ENCODE results near the gene CCDC63.

The CCDC63 gene

DNA sequence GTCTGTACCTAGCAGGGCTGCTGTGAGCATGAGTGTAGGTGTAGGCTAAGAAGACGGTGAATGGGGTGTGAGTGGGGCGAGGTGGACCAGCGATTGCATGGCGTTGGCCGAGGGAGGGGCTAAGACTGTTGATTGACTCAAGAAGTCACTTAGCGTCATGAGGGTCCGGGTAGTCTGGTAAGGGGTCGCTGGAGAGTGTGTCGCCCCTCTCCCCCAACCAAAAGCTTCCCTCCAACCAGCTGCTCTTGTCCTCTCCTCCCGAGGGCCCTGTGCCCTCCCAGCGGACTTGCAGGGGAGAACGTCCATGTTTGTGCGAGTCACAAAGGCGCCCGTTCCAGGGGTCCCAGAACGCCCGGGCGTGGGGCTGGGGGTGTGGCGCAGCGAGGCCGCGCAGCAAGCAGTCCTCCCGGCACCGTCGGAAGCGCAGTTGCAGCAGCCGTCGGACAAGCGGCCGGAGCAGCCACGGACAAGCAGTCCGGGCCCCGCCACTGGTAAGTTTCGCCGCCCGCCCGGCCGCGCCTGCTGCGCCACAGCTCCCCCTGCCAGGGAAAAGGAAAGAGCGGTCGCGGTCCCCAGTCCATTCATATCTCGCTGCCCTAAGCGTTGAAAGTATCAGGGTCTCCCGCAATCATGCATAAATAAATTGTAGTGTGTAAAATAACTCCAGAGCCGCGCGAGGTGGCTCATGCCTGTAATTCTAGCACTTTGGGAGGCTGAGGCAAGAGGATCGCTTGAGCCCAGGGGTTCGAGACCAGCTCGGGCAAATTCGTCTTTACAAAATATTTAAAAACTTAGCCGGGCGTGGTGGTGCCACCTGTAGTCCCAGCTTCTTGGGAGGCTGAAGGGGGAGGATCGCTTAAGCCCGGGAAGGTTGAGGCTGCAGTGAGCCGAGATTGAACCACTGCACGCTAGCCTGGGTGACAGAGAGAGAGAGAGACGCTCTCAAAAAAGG lies at the start of gene CCDC63:
CCDC63 (plus strand) TSS at position 373 of the 952 bp plus-strand sequence. CDS start 5,968 bp downstream, outside the sequence.
- H3K4me3 ChIP-seq (ENCODE audit: low read depth, low read length) = peak within 1 kb of the TSS; percentile 47
- TF ChIP-seq, protein P1, sequence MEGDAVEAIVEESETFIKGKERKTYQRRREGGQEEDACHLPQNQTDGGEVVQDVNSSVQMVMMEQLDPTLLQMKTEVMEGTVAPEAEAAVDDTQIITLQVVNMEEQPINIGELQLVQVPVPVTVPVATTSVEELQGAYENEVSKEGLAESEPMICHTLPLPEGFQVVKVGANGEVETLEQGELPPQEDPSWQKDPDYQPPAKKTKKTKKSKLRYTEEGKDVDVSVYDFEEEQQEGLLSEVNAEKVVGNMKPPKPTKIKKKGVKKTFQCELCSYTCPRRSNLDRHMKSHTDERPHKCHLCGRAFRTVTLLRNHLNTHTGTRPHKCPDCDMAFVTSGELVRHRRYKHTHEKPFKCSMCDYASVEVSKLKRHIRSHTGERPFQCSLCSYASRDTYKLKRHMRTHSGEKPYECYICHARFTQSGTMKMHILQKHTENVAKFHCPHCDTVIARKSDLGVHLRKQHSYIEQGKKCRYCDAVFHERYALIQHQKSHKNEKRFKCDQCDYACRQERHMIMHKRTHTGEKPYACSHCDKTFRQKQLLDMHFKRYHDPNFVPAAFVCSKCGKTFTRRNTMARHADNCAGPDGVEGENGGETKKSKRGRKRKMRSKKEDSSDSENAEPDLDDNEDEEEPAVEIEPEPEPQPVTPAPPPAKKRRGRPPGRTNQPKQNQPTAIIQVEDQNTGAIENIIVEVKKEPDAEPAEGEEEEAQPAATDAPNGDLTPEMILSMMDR (IDR thresholded peaks at IDR 0.05; ENCODE audit: low read depth, low read length, missing control alignments) = peak; percentile 28
- DNase-seq (ENCODE audit: low read depth) = no peak

DNA sequence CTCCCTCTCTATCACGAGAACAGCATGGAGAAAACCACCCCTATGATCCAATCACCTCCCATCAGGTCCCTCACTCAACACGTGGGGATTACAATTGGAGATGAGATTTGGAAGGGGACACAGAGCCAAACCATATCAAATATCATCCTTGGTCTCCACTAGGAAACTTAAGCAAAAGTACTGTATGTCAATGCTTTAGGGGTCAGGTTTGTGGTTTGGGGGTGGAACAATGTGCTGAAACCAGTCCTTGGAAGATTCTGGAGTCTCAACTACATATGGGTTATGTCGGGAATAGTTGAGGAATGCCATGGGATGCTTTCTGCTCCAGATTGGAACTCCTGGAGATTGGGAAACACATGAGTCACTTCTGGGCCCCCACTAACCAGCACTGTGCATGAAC lies 48.3 kb upstream of the CCDC63 start:
- no peak for DNase-seq (ENCODE audit: low read depth)
- TF ChIP-seq, protein P1 (IDR thresholded peaks at IDR 0.05; ENCODE audit: low read depth, low read length, missing control alignments) = no peak
- H3K4me3 ChIP-seq (ENCODE audit: low read depth, low read length) = no peak overlapping the region

DNA sequence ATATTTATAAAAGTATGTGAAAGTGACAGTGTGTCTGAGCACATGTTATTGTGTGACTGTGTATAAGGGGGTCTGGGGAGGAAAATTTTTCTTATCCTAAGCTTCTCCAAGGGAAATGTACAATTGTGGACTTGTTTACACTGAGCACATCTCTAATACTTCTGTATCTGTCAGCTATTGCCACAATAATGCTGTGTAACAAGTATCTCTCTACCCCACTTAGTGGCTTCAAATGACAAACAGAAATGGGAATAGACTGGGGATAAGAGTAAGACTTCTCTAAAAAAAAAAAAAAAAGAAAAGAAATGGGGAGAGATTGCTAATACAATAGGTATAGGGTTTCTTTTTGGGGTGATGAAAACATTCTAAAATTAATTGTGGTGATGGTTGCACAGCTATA lies 44.3 kb upstream of the CCDC63 start:
- TF ChIP-seq, protein P1 (IDR thresholded peaks at IDR 0.05; ENCODE audit: low read depth, low read length, missing control alignments) = no peak
- DNase-seq (ENCODE audit: low read depth) = no peak
- H3K4me3 ChIP-seq (ENCODE audit: low read depth, low read length) = no peak overlapping the region

DNA sequence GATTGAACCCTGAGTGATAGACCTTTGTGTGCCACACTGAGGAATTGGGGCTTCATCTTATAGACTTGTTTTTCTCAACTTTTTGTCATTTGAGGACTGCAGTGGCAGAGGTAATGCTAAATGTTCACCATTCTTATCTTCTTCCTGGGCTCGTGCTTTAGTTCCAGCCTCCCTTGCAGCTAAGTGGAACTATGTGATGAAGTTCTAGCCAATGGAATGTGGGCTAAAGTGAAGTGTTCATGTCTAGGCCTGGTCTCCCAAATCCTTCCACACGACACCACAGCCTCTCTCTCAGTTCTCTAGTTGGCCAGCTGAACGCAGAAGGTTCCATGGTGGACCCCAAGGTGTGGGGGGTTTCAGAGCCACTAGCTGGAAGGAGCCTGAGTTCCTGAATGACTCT lies 42.4 kb upstream of the CCDC63 start:
- no peak for DNase-seq (ENCODE audit: low read depth)
- TF ChIP-seq, protein P1 (IDR thresholded peaks at IDR 0.05; ENCODE audit: low read depth, low read length, missing control alignments) = no peak
- H3K4me3 ChIP-seq (ENCODE audit: low read depth, low read length) = no peak overlapping the region

DNA sequence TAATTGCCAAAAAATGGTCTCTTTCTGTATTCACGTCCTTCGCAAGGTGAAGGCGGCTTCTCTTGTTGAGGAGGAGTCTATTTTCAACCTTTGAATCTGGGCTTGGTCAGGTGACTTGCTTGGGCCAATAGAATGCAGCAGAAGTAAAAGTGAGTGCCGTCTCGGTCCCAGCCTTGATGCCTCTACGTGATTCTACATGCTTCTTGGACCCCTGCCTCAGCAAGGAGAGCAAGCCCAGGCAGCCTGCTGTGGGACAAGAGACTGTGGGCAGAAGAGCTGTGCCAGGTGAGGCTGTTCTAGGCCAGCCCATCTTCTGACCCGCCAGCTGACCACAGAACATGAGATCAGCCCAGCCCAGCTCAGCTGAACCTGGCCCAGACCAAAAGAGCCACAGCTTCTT lies 39.1 kb upstream of the CCDC63 start:
- DNase-seq (ENCODE audit: low read depth) = no peak
- no peak overlapping the region for H3K4me3 ChIP-seq (ENCODE audit: low read depth, low read length)
- TF ChIP-seq, protein P1 (IDR thresholded peaks at IDR 0.05; ENCODE audit: low read depth, low read length, missing control alignments) = no peak

DNA sequence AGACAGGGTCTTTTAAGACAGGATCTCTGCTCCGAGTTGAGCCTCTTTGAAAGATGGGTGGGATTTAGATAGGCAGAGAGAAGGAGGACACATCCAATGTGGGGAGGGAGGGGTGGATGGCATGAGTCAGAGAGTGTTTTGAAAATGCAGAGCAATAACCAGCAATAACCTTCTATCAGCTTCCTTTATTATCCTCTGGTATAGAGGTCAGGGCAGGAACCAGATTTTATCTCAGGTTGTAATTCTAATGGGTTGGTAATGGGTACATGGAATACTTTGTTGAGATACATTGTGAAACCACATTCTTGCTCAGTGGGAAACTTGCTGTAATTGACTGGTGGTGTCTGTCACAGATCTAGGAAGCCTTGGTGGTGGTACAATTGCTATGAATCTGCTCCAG lies 37.6 kb upstream of the CCDC63 start:
- no peak overlapping the region for H3K4me3 ChIP-seq (ENCODE audit: low read depth, low read length)
- DNase-seq (ENCODE audit: low read depth) = no peak
- TF ChIP-seq, protein P1 (IDR thresholded peaks at IDR 0.05; ENCODE audit: low read depth, low read length, missing control alignments) = no peak
